Loucy (cell line): ENCODE measurements around the gene DDR1.
"Not testable (repeated sequence)": the region's sequence is repeated elsewhere in the genome, so short reads cannot be mapped to it uniquely, and the experiment has no call there.

Experiments
- CTCF ChIP-seq: fragments of 200-600 bp; sonication (generic); conservative IDR thresholded peaks from 2 replicates; pipeline ENCODE4 v1.5.1; 2014; ENCODE audit warnings: mild to moderate bottlenecking, antibody characterized with exemption, low read length
- EZH2phosphoT487 ChIP-seq: fragments of 200-600 bp; IDR thresholded peaks from 2 replicates; pipeline ENCODE4 v1.6.1; 2018; ENCODE audit warnings: antibody characterized with exemption, mild to moderate bottlenecking, moderate library complexity, borderline replicate concordance

- TF ChIP-seq CTCF, EZH2phosphoT487: not testable (repeated sequence)
These were observed 39.8 kb downstream of the DDR1 start for GRCh38 chr6:30924040-30924627.
